Choroid plexus epithelial cell (primary cell): ENCODE measurements around the gene XXYLT1.

ENCODE experiments used
- DNase-seq: peaks from one replicate; pipeline ENCODE4 v3.0.0-alpha.2; 2010; ENCODE audit warnings: low read depth
- H3K4me3 ChIP-seq: 2 replicates; pipeline ENCODE4 v1.5.1; 2011; ENCODE audit warnings: low read depth, mild to moderate bottlenecking, control low read depth, low read length, moderate library complexity
- CTCF ChIP-seq: conservative IDR thresholded peaks from 2 replicates; pipeline ENCODE4 v1.5.1; 2011; ENCODE audit warnings: low read depth, mild to moderate bottlenecking, control low read depth, inconsistent platforms, low read length, moderate library complexity

XXYLT1 gene

GRCh38 chr3:195131176-195131575 is 139.8 kb downstream of the XXYLT1 start:
- no peak for TF ChIP-seq CTCF
- DNase-seq: no peak
- no peak overlapping the region for H3K4me3 ChIP-seq

GRCh38 chr3:195129644-195130492 is 141.1 kb downstream of the XXYLT1 start:
- peak; percentile 63 for DNase-seq
- no peak overlapping the region for H3K4me3 ChIP-seq
- no peak for TF ChIP-seq CTCF

- TF ChIP-seq CTCF: no peak
- no peak for DNase-seq
- H3K4me3 ChIP-seq: no peak overlapping the region
Measured at GRCh38 chr3:195129072-195129643, 141.8 kb downstream of the XXYLT1 start.

GRCh38 chr3:195128255-195129071 is 142.5 kb downstream of the XXYLT1 start:
- H3K4me3 ChIP-seq: no peak overlapping the region
- DNase-seq: peak; percentile 59
- TF ChIP-seq CTCF: no peak

GRCh38 chr3:195126056-195126605 is 144.8 kb downstream of the XXYLT1 start:
- TF ChIP-seq CTCF: no peak
- no peak for DNase-seq
- no peak overlapping the region for H3K4me3 ChIP-seq

- no peak for DNase-seq
- H3K4me3 ChIP-seq: no peak overlapping the region
- TF ChIP-seq CTCF: no peak
Measured at GRCh38 chr3:195125646-195126045, 145.3 kb downstream of the XXYLT1 start.
